Cardiac fibroblast (primary cell): ENCODE results near the gene PRKCH.

Experiments used
- DNase-seq, 2 donors: peaks; one replicate each; pipeline versions ENCODE4 v3.0.0 to v3.0.0-alpha.2; 2010; ENCODE audit warnings: low read depth in 2 of 2
- H3K4me3 ChIP-seq, 2 donors: replicated peaks in 1 of 2; 1 replicate in 1 of 2; 2 replicates in 1 of 2; pipeline ENCODE4 v1.5.1; 2011; ENCODE audit warnings: low read depth in 2 of 2, low read length in 2 of 2, mild to moderate bottlenecking in 2 of 2, moderate library complexity in 1 of 2
- TF ChIP-seq, protein P1 (sequence below): IDR thresholded peaks from one replicate; pipeline ENCODE4 v1.5.1; 2011; ENCODE audit warnings: low read depth, mild to moderate bottlenecking, low read length, inconsistent platforms

The PRKCH gene

DNA sequence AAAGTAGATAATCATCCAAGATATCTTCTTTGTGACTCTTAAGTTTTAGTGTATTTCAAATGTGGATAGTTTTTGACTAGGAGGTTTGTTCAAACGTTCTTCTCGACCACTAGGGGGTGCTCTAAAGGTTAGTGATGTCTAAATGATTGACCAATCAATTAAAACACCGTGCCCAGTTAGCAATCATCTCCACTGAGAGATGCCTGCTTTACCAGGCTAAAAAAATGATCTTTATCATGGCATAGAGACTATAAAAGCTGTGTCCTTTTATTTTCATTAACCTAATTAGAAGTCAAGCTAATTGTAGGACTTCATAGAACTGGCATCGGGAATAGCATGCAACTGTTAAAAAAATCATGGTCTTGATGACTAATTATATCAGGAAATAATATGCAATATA, 153.9 kb downstream of the PRKCH start:
- TF ChIP-seq, protein P1, sequence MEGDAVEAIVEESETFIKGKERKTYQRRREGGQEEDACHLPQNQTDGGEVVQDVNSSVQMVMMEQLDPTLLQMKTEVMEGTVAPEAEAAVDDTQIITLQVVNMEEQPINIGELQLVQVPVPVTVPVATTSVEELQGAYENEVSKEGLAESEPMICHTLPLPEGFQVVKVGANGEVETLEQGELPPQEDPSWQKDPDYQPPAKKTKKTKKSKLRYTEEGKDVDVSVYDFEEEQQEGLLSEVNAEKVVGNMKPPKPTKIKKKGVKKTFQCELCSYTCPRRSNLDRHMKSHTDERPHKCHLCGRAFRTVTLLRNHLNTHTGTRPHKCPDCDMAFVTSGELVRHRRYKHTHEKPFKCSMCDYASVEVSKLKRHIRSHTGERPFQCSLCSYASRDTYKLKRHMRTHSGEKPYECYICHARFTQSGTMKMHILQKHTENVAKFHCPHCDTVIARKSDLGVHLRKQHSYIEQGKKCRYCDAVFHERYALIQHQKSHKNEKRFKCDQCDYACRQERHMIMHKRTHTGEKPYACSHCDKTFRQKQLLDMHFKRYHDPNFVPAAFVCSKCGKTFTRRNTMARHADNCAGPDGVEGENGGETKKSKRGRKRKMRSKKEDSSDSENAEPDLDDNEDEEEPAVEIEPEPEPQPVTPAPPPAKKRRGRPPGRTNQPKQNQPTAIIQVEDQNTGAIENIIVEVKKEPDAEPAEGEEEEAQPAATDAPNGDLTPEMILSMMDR: peak; percentile 53
- H3K4me3 ChIP-seq: no peak overlapping the region
- DNase-seq: peak; percentile 89 to 92

DNA sequence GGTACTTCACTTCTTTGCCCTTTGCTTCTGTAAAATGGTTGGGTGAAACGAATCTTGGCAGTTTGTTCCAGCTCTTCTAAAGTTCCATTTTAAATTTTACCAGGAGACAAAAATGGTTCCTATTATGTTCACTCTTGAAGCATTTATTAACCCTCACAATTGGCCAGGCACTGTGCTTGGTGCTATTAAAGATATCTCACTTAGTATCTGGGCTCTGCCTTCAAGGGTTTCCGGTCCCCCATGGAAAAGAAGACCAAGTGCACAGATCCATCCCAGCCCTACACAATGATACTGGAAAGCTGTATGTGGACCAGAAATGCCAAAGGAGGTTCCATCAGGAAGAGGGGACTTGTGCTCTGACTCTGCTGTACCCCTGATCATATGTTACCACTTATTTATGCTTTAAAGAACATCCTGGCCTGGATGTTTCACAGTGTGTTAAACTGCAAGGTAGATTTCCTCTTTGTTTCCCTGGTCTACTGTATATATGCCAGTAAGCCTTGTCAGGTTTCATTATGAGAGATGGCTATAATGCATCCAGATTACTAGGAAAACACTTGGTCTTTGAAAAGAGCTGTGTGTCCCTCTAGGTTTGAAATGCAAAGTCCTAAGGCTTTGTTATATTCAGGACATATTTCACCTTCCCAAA, 154.8 kb downstream of the PRKCH start:
- no peak overlapping the region for H3K4me3 ChIP-seq
- no peak for DNase-seq
- TF ChIP-seq, protein P1: no peak

DNA sequence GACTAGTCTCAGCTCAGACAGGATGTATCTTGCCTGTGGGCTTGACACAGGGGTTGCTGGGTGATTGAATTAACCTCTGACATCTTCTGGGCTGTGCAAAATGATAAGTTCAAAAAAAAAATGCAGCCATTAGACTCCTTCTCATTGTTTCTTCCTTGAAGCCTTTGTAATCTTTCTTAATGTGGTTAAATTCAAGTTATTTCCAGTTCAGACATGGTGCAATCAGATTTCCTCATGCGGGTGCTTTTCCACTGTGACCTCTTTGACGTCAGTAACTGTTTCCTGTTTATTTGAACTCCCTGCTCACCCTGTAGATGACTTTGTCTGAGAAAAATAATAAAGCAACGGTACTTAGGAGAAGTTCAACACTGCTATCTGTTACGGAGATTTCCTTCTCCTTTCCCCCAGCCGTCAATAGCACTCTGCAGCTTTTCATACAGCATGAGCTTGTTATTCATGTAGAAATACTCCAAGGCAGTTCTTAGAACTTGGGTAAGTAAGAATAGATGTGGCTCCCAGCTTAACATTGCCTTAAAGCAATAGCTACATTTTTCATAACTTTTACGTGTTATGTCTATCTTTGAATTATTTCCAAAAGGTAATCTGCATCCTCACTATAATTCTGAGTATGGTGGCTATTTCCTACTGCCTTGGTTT, 155.5 kb downstream of the PRKCH start:
- H3K4me3 ChIP-seq: peak overlapping the region in 1 of 2 donors; percentile 36
- DNase-seq: peak; percentile 99
- TF ChIP-seq, protein P1: no peak

DNA sequence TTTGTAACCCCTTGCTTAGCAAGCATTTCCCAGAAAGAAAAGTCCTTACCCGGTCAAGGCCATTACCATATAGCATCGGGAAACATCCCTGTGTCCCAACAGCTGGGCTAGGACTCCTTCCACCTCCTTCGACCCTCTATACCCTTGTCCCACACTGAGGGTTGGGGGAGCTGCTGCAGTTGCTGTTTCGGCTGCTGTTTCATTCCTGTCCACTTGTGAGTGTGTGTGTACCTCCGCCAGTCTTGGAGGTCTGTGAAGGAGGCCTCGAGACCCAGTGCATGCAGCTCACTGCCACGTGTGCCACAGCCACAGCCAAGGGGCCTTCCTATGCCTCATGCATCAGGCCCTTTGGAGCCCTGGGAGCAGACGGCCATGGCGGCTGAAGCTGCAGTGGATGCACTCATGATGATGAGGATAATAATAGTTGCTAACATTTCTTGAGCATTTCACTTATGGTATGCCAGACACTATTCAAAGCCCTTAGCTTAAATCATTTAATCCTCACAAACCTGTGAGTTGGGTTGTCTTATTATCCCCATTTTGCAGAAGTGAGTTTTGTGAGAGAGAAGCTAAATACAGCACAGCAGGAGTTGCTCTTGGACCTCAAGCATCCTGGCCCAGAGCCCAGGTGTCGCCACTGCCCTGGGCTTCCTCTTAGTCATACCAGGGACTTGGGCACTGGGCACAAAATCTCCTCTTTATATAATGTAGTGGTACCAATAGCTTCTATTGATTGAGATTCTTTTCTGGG, 156.5 kb downstream of the PRKCH start:
- TF ChIP-seq, protein P1: no peak
- no peak overlapping the region for H3K4me3 ChIP-seq
- DNase-seq: peak; percentile 62 to 67

DNA sequence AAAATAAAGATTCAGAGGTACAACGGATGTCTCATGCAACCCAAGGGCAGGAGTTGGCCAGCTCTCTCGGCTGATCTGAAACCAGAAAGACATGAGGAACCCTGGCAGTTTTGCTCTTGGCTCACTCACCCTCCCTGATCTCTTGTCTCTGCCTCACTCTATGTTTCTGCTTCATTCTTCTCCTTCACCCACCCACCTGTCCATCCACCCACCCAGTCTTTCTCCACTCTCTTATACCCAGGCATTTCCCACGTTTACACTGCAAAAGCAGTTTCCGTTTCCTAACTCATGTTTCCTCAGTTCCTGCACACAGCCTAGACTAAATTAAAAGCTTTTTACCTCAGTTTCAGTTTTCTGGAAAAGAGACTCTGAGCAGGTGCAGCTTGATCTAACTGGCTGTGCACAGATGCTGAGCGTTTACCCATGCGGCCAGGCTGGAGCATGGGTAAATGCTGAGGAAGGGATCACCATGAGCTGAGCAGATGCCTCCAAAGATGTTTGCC, 157.6 kb downstream of the PRKCH start:
- no peak for DNase-seq
- TF ChIP-seq, protein P1: no peak
- no peak overlapping the region for H3K4me3 ChIP-seq

DNA sequence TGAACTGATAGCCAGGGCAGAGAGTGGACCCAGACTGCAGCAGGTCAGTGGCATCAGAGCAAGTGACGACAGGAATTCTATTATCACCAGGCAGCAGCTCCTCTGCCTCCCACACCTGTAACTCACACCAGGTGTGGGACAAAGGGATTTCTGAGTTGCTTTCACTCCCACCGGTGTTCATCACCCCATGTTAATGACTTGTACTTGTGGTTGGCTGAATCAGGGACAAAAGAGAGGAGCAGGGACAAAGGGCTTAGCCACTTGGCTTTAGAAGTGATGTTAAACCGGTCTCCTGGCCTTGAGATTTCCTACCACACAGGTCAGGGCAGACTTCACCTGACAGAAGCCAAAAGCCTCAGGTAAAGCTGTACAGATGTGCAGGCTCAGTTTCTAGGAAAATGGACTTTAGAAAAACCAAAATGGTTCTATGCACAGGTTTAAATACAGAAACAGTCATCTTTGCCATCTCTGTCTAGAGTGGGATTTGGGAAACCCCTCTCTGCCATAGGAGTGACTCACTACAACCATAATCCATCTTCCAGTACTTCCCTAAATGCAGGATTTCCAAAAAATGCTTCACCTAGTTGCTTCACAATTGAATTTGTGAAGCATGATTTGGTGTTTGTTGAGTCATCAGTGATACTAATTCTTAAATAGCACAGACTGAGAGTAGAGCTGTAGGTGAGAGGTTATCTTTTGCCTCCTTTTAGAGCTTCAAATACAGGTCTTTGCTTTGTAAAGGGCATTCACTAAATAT, 158.5 kb downstream of the PRKCH start:
- no peak overlapping the region for H3K4me3 ChIP-seq
- TF ChIP-seq, protein P1: no peak
- DNase-seq: peak; percentile 51 to 65
